NCI-H526 (cell line): ENCODE data around the gene MAGI1.

Experiments
- DNase-seq, 2 experiments: peaks; one replicate each; lab custom pipeline; 2025; lab: John Stamatoyannopoulos, UW

The MAGI1 gene

DNA sequence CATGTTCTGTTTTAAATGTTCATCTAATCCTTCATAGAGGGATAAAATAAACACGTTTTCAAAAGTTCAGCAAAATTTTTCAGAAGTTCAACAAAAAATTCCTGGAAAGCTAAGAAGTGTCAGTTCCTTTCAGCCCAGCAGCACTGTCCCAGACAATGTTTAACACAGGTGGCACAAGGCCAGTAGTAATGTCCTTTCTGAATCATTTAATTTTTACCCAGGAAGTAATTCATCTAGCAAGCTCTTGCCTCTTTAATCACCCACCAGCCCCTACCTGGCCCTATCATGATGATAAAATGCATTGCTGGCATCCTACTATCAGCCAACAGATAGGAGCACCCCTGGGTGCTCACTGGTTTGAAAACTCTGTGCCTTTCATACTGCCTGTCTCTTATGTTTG, 723.8 kb downstream of the MAGI1 start:
- no peak for DNase-seq

DNA sequence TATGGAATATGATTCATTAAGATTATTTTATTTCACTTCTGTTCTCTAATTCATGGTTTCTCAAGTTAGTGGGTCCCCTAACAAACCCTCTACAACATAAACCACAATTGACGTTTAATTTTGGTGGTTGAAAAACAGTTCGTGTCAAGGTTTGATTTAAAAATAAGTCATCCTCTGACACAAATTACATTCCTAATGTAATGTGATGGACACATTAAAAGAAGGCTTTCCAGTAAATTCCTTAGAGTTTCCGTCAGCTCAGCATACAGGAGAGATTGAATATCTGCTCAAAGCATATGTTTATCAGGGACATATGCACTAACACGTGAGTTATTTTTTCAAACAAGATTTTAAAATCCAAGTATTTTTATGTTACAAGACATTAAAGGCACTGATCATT, 724.4 kb downstream of the MAGI1 start:
- no peak for DNase-seq

DNA sequence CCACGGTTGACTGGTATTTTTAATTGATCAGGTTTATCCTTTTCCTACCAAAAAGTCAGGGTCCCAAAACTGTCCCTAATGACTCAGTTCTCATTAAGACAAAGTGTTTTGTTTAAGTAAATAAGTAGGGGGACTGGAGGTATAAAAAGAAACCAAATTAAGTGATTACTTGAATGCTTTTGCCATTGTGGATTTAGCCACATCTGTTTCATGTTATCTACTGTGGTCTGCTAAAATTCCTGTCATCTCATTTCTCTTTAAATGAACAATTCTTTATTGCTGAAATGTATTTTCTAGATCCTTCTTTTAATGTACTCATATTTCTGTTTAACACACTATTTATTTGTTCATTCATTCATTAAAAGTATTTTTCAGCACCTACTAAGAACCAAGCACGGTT, 725.1 kb downstream of the MAGI1 start:
- no peak for DNase-seq

DNA sequence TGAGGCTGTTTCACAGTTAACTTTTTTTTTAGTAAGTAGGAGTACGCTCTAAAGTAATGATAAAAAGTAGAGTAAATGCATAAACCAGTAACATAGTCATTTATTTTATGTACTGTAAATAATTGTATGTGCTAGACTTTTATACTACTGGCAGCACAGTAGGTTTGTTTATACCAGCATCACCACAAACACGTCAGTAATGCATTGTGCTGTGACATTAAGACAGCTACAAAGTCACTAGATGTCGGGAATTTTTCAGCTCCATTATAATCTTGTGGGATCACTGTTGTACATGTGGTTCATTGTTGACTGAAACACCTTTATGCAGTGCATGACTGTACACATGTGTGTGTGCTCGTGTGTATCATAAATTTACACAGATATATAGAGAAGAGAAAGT, 732.9 kb downstream of the MAGI1 start:
- DNase-seq, result no peak
